ENCODE results near the gene PROX1. TPM values are rescaled to one million over a fixed set of nuclear protein-coding genes. Genes with fewer than 3 reads are reported as not detected.

The PROX1 gene
- total RNA-seq, 1 experiment from 2014 or later: 3.8 TPM

DNA sequence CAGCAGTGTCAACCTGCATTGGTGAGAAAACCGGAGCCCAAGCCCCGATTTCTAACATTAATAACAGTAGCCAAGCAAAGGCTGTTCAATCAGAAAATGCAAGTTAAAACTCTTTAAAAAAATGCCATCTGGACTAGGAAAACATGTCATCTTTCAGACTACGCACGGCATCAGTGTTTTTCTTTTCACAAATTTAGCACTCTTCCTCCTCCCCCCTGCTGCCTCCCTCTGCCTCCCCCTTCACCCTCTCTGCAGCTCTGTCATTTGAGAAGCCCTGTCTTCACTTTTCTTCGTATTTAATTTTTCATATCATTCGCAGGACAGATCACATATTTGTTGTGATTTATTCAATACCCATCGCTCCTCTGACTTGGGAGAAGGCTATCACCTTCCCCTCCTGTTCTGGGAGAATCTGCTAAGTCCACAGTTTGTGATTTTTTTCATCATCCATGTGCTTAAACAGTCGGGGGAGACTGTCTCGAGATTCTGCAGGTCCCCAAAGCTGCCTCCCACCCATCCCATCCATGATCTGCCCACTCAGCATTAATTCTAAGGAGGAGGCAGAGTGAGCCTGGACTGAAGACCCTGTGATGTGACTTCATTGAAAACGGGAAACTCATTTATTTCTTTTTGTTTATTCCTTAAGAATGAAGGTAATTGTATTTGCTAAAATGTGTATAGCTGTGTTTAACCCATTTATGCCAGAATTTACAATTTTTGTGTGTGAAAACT lies 84.8 kb downstream of the PROX1 start:
- DNase-seq (ENCODE audit: low spot score): no peak
- ChIA-PET CTCF (no interaction called here), POLR2A (no interaction called here)

DNA sequence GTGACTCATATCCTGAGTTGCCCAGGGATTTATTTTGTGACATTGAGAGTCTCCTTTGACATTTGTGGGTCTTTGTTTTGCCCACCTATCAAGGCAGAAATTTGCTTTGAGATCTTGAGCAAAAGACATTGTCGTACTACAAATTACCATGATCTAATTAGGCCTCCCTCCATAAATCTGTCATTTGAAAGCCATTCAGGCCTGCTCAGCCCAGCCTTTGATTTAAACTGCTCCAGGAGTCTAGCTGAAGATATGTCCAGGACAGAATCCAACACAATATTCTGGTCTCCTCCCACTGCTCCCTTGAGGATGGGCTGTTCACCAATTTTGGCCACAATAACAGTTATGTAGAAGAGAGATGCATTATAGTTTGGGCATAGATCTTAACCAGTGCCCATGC lies 86.7 kb downstream of the PROX1 start:
- Mint-ChIP-seq H3K4me3 (no peak overlapping the region), H3K4me1 (peaks cover 27% of the 10 kb centered on the region), H3K36me3 (no peaks in the 10 kb centered on the region), H3K27me3 (ENCODE audit: low read depth) (no peaks in the 10 kb centered on the region), H3K9me3 (no peaks in the 10 kb centered on the region), H3K27ac (no peak overlapping the region)
- POLR2A ChIA-PET: no interaction called here
- DNase-seq (ENCODE audit: low spot score) (no peak), ATAC-seq (no peak)
- CTCF ChIA-PET: no interaction called here
- TF ChIP-seq SOX15 (CRISPR knock-in tag; IDR thresholded peaks at IDR 0.05) (no peak), ZNF219 (CRISPR knock-in tag; IDR thresholded peaks at IDR 0.05; ENCODE audit: borderline replicate concordance) (no peak), TEAD4 (CRISPR knock-in tag; IDR thresholded peaks at IDR 0.05) (no peak), ZSCAN18 (CRISPR knock-in tag; IDR thresholded peaks at IDR 0.05) (no peak), CBFB (CRISPR knock-in tag; IDR thresholded peaks at IDR 0.05; ENCODE audit: low read depth) (no peak), NFE2L1 (CRISPR knock-in tag; IDR thresholded peaks at IDR 0.05) (no peak), FOXP1 (CRISPR knock-in tag; IDR thresholded peaks at IDR 0.05; ENCODE audit: borderline replicate concordance) (no peak), KAT7 (CRISPR knock-in tag; IDR thresholded peaks at IDR 0.05; ENCODE audit: borderline replicate concordance) (no peak)
- TF ChIP-seq, protein P1, sequence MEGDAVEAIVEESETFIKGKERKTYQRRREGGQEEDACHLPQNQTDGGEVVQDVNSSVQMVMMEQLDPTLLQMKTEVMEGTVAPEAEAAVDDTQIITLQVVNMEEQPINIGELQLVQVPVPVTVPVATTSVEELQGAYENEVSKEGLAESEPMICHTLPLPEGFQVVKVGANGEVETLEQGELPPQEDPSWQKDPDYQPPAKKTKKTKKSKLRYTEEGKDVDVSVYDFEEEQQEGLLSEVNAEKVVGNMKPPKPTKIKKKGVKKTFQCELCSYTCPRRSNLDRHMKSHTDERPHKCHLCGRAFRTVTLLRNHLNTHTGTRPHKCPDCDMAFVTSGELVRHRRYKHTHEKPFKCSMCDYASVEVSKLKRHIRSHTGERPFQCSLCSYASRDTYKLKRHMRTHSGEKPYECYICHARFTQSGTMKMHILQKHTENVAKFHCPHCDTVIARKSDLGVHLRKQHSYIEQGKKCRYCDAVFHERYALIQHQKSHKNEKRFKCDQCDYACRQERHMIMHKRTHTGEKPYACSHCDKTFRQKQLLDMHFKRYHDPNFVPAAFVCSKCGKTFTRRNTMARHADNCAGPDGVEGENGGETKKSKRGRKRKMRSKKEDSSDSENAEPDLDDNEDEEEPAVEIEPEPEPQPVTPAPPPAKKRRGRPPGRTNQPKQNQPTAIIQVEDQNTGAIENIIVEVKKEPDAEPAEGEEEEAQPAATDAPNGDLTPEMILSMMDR (IDR thresholded peaks at IDR 0.05): no peak
- TF ChIP-seq, protein P2, sequence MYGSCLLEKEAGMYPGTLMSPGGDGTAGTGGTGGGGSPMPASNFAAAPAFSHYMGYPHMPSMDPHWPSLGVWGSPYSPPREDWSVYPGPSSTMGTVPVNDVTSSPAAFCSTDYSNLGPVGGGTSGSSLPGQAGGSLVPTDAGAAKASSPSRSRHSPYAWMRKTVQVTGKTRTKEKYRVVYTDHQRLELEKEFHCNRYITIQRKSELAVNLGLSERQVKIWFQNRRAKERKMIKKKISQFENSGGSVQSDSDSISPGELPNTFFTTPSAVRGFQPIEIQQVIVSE (CRISPR knock-in tag; IDR thresholded peaks at IDR 0.05; ENCODE audit: borderline replicate concordance): no peak

More for the DNA sequence above, 84.8 kb downstream of the PROX1 start:
- H3K4me3 Mint-ChIP-seq: no peak overlapping the region
- TF ChIP-seq, protein P3, sequence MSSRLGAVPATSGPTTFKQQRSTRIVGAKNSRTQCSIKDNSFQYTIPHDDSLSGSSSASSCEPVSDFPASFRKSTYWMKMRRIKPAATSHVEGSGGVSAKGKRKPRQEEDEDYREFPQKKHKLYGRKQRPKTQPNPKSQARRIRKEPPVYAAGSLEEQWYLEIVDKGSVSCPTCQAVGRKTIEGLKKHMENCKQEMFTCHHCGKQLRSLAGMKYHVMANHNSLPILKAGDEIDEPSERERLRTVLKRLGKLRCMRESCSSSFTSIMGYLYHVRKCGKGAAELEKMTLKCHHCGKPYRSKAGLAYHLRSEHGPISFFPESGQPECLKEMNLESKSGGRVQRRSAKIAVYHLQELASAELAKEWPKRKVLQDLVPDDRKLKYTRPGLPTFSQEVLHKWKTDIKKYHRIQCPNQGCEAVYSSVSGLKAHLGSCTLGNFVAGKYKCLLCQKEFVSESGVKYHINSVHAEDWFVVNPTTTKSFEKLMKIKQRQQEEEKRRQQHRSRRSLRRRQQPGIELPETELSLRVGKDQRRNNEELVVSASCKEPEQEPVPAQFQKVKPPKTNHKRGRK (CRISPR knock-in tag; IDR thresholded peaks at IDR 0.05; ENCODE audit: borderline replicate concordance): no peak
- TF ChIP-seq NR3C1 (CRISPR knock-in tag; conservative IDR thresholded peaks at IDR 0.05; ENCODE audit: low read depth) (no peak), NFYB (CRISPR knock-in tag; conservative IDR thresholded peaks at IDR 0.05; ENCODE audit: low read depth) (no peak), NFATC4 (CRISPR knock-in tag; IDR thresholded peaks at IDR 0.05) (no peak), TEAD4 (CRISPR knock-in tag; IDR thresholded peaks at IDR 0.05) (no peak), JAZF1 (CRISPR knock-in tag; IDR thresholded peaks at IDR 0.05) (no peak), TEAD1 (CRISPR knock-in tag; IDR thresholded peaks at IDR 0.05) (no peak), JUN (CRISPR knock-in tag; IDR thresholded peaks at IDR 0.05) (no peak), TP53 (CRISPR knock-in tag; IDR thresholded peaks at IDR 0.05) (no peak), MYBL2 (CRISPR knock-in tag; IDR thresholded peaks at IDR 0.05) (no peak), ZBTB21 (CRISPR knock-in tag; IDR thresholded peaks at IDR 0.05; ENCODE audit: borderline replicate concordance) (no peak), NFE2L1 (CRISPR knock-in tag; IDR thresholded peaks at IDR 0.05) (no peak), ZNF232 (CRISPR knock-in tag; IDR thresholded peaks at IDR 0.05) (no peak), GABPB1 (CRISPR knock-in tag; IDR thresholded peaks at IDR 0.05) (no peak), HMGA2 (CRISPR knock-in tag; IDR thresholded peaks at IDR 0.05) (no peak), KAT7 (CRISPR knock-in tag; IDR thresholded peaks at IDR 0.05; ENCODE audit: borderline replicate concordance) (no peak), ZNF121 (CRISPR knock-in tag; IDR thresholded peaks at IDR 0.05) (no peak)
- TF ChIP-seq, protein P4, sequence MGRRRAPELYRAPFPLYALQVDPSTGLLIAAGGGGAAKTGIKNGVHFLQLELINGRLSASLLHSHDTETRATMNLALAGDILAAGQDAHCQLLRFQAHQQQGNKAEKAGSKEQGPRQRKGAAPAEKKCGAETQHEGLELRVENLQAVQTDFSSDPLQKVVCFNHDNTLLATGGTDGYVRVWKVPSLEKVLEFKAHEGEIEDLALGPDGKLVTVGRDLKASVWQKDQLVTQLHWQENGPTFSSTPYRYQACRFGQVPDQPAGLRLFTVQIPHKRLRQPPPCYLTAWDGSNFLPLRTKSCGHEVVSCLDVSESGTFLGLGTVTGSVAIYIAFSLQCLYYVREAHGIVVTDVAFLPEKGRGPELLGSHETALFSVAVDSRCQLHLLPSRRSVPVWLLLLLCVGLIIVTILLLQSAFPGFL (CRISPR knock-in tag; IDR thresholded peaks at IDR 0.05; ENCODE audit: borderline replicate concordance): no peak
- TF ChIP-seq, protein P2 (CRISPR knock-in tag; IDR thresholded peaks at IDR 0.05; ENCODE audit: borderline replicate concordance): no peak
- TF ChIP-seq, protein P5, sequence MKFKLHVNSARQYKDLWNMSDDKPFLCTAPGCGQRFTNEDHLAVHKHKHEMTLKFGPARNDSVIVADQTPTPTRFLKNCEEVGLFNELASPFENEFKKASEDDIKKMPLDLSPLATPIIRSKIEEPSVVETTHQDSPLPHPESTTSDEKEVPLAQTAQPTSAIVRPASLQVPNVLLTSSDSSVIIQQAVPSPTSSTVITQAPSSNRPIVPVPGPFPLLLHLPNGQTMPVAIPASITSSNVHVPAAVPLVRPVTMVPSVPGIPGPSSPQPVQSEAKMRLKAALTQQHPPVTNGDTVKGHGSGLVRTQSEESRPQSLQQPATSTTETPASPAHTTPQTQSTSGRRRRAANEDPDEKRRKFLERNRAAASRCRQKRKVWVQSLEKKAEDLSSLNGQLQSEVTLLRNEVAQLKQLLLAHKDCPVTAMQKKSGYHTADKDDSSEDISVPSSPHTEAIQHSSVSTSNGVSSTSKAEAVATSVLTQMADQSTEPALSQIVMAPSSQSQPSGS (CRISPR knock-in tag; IDR thresholded peaks at IDR 0.05; ENCODE audit: borderline replicate concordance, low read depth): no peak
- no peak for ATAC-seq
- H3K27ac Mint-ChIP-seq: no peak overlapping the region
- no peaks in the 10 kb centered on the region for H3K9me3 Mint-ChIP-seq
- H3K27me3 Mint-ChIP-seq (ENCODE audit: low read depth): no peaks in the 10 kb centered on the region
- H3K4me1 Mint-ChIP-seq: peaks cover 13% of the 10 kb centered on the region
- H3K36me3 Mint-ChIP-seq: no peaks in the 10 kb centered on the region

All from WTC11 (cell line).